Measurements from ENCODE around the gene MRPL33. TPM values are rescaled to one million over a fixed set of nuclear protein-coding genes. Genes with fewer than 3 reads are reported as not detected.

MRPL33 gene
- total and polyA plus RNA-seq, 4 donors = 31.2 to 130 (median 41.0) TPM

- WGBS = 97% methylated on average over 1 of the region's 1 CpG
- Histone ChIP-seq H3K27me3 (ENCODE audit: control insufficient read depth in 4 of 4, insufficient read depth in 4 of 4, low read length in 3 of 4) (no peaks in the 10 kb centered on the region), H3K4me1 (ENCODE audit: control insufficient read depth in 4 of 4, insufficient read depth in 4 of 4, low read length in 3 of 4) (no peaks in the 10 kb centered on the region), H3K27ac (ENCODE audit: low read depth in 1 of 2, low read length in 2 of 2) (no peak overlapping the region), H3K36me3 (ENCODE audit: control insufficient read depth in 4 of 4, insufficient read depth in 3 of 4, low read depth in 1 of 4, low read length in 3 of 4) (peaks cover 0 to 13% (median 7%) of the 10 kb centered on the region in 4 donors), H3K9ac (ENCODE audit: low read depth in 1 of 2, low read length in 2 of 2) (no peak overlapping the region), H3K4me3 (ENCODE audit: low read depth in 1 of 3, low read length in 3 of 3) (no peak overlapping the region), H3K9me3 (ENCODE audit: control insufficient read depth in 4 of 4, low read length in 3 of 4) (no peaks in the 10 kb centered on the region)
- DNase-seq (ENCODE audit: low spot score) = no peak
- TF ChIP-seq NR2F2 (IDR thresholded peaks at IDR 0.05) (no peak), GABPA (IDR thresholded peaks at IDR 0.05 in 1 of 2, conservative IDR thresholded peaks at IDR 0.05 in 1 of 2) (no peak), SP1 (IDR thresholded peaks at IDR 0.05) (no peak), YY1 (IDR thresholded peaks at IDR 0.05) (no peak), TAF1 (conservative IDR thresholded peaks at IDR 0.05) (no peak), MAX (IDR thresholded peaks at IDR 0.05) (no peak), HNF4G (IDR thresholded peaks at IDR 0.05) (no peak), ZBTB33 (IDR thresholded peaks at IDR 0.05) (no peak), FOXA2 (IDR thresholded peaks at IDR 0.05) (no peak), FOXA1 (IDR thresholded peaks at IDR 0.05) (no peak), CTCF (IDR thresholded peaks at IDR 0.05; ENCODE audit: low read depth, low read length, missing input control) (no peak), EGR1 (IDR thresholded peaks at IDR 0.05; ENCODE audit: low read depth in 2 of 2) (no peak)
Measured at GRCh38 chr2:27782701-27783100, 11.2 kb downstream of the MRPL33 start.

GRCh38 chr2:27790796-27791195 lies 19.3 kb downstream of the MRPL33 start:
- H3K27ac ChIP-seq (ENCODE audit: low read depth in 1 of 2, low read length in 2 of 2) = no peak overlapping the region
- H3K9me3 ChIP-seq (ENCODE audit: control insufficient read depth in 4 of 4, low read length in 3 of 4) = no peaks in the 10 kb centered on the region
- H3K4me3 ChIP-seq (ENCODE audit: low read depth in 1 of 3, low read length in 3 of 3) = no peak overlapping the region
- H3K27me3 ChIP-seq (ENCODE audit: control insufficient read depth in 4 of 4, insufficient read depth in 4 of 4, low read length in 3 of 4) = no peaks in the 10 kb centered on the region
- no peaks in the 10 kb centered on the region for H3K4me1 ChIP-seq (ENCODE audit: control insufficient read depth in 4 of 4, insufficient read depth in 4 of 4, low read length in 3 of 4)
- WGBS = 97% methylated on average over 1 of the region's 1 CpG
- no peak overlapping the region for H3K9ac ChIP-seq (ENCODE audit: low read depth in 1 of 2, low read length in 2 of 2)
- H3K36me3 ChIP-seq (ENCODE audit: control insufficient read depth in 4 of 4, insufficient read depth in 3 of 4, low read depth in 1 of 4, low read length in 3 of 4) = peaks cover 0 to 2% (median 0%) of the 10 kb centered on the region in 4 donors
- TF ChIP-seq JUND (IDR thresholded peaks at IDR 0.05) (no peak), REST (IDR thresholded peaks at IDR 0.05) (no peak), SP1 (IDR thresholded peaks at IDR 0.05) (no peak), ATF3 (IDR thresholded peaks at IDR 0.05) (no peak), NR2F2 (IDR thresholded peaks at IDR 0.05) (no peak), ZBTB33 (IDR thresholded peaks at IDR 0.05) (no peak), HNF4G (IDR thresholded peaks at IDR 0.05) (no peak), MAX (IDR thresholded peaks at IDR 0.05) (no peak), FOXA1 (IDR thresholded peaks at IDR 0.05) (no peak), RXRA (IDR thresholded peaks at IDR 0.05) (no peak), GABPA (IDR thresholded peaks at IDR 0.05 in 1 of 2, conservative IDR thresholded peaks at IDR 0.05 in 1 of 2) (no peak), TAF1 (conservative IDR thresholded peaks at IDR 0.05) (no peak), CTCF (IDR thresholded peaks at IDR 0.05; ENCODE audit: low read depth, low read length, missing input control) (no peak), HNF4A (conservative IDR thresholded peaks at IDR 0.05) (no peak), YY1 (IDR thresholded peaks at IDR 0.05) (no peak), RAD21 (IDR thresholded peaks at IDR 0.05) (no peak), FOXA2 (IDR thresholded peaks at IDR 0.05) (no peak), EGR1 (IDR thresholded peaks at IDR 0.05; ENCODE audit: low read depth in 2 of 2) (no peak)
- DNase-seq (ENCODE audit: low spot score) = no peak
